GM12864 (cell line): Measurements from ENCODE around the gene CNNM3.

Experiments
- DNase-seq: peaks from one replicate; pipeline ENCODE4 v3.0.0-alpha.2; 2011; ENCODE audit warnings: low read depth
- H3K4me3 ChIP-seq: 2 replicates; pipeline ENCODE4 v1.5.1; 2011; ENCODE audit warnings: mild to moderate bottlenecking, low read depth, low read length, control low read depth
- CTCF ChIP-seq: IDR thresholded peaks from 2 replicates; pipeline ENCODE4 v1.5.1; 2011; ENCODE audit warnings: low read depth, mild to moderate bottlenecking, moderate library complexity, low read length, control low read depth, inconsistent platforms; ENCODE audit errors: missing control alignments

Gene CNNM3

DNA sequence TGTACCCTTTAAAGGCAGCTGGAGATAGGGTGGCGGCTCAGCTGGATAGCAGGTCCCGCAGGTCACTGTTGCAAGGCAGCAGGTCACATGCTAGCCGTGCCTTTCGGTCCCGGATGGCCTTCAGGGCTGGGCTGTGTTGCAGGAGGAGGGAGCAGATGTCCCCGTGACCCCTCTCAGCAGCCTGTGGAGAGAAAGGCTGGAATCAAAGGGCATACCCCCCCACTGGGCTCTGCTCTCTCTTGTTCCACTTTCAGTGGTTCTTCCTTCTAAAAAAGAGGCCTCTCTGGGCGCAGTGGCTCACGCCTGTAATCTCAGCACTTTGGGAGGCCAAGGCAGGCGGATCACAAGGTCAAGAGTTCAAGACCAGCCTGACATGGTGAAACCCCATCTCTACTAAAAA is 32.2 kb downstream of the CNNM3 start:
- TF ChIP-seq CTCF: no peak
- no peak for DNase-seq
- H3K4me3 ChIP-seq: no peak overlapping the region

DNA sequence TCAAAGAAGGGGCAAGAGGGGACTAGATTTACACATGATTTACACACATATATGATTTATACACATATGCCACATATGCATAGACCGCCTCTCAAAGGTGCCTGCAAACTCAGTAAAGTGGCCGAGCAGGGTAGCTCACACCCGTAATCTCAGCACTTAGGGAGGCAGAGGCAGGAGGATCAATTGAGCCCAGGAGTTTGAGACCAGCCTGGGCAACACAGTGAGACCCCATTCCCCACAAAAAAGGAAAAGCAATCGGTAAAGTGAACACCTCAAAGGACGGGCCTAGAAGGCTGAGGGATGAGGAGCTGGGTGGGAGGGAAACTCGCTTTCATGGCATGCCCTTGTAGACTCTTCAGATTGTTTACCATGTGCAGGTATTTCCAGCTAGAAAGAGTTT is 36.6 kb downstream of the CNNM3 start:
- no peak overlapping the region for H3K4me3 ChIP-seq
- no peak for DNase-seq
- TF ChIP-seq CTCF: no peak

DNA sequence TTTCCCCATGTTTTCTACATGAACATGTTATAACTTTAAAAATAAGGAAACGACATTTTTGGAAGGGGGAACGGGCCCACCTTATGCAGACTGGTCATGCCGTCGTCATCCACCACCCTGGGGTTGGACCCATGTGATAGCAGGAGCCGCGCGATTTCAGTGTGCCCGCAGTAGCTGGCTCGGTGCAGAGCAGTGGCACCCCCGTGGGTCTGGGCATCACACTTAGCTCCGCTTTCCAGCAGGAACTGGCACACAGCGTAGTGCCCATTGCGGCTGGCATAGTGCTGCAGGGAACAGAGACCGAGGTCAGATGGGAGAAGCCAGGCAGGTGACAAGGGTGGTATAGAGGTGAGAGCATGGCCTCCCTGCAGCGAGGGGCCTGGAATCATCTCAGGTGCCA is 37.3 kb downstream of the CNNM3 start:
- TF ChIP-seq CTCF: no peak
- no peak overlapping the region for H3K4me3 ChIP-seq
- no peak for DNase-seq

DNA sequence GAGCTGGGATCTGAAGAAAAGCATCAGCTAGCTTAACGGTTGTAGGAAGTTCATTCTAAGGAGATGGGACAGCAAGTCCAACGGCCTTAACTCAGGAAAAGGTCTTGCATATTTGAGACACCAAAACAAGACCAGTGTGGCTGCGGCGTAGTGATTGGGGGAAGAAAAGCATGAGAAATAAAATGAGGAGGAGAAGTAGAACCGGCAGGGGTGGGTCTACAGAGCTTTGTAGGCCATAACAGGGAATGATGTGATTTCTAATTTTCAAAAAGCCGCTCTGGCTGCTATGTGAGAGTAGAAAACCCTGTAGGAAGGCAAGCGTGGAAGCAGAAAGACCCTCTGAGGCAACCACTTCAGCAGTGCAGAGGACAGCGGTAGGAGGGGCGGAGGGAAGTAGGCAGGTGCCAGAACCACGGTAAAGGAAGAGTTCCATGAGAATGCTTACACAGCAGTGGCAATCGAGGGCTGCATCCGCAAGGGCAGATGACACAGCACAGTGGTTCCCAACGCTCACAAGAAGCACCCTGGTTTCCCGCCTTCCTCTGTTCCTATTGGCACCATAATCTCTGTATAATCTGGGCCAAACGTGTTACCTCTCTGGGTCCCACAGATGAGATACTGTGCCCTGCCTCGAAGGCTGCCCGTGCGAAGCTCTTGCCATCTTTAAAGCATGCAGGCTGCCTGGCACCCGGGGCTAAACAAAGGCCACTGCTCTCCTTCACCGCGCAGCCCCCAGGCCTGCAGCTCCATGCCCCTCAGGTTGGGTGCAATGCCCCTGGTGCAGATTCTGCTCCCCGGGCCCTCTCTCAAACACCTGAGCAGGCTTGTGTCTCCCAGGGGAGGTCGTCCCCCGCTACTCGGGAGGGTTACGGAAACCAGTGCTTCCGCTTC is 41.0 kb downstream of the CNNM3 start:
- no peak for TF ChIP-seq CTCF
- H3K4me3 ChIP-seq: peak overlapping the region; percentile 71
- DNase-seq: no peak

DNA sequence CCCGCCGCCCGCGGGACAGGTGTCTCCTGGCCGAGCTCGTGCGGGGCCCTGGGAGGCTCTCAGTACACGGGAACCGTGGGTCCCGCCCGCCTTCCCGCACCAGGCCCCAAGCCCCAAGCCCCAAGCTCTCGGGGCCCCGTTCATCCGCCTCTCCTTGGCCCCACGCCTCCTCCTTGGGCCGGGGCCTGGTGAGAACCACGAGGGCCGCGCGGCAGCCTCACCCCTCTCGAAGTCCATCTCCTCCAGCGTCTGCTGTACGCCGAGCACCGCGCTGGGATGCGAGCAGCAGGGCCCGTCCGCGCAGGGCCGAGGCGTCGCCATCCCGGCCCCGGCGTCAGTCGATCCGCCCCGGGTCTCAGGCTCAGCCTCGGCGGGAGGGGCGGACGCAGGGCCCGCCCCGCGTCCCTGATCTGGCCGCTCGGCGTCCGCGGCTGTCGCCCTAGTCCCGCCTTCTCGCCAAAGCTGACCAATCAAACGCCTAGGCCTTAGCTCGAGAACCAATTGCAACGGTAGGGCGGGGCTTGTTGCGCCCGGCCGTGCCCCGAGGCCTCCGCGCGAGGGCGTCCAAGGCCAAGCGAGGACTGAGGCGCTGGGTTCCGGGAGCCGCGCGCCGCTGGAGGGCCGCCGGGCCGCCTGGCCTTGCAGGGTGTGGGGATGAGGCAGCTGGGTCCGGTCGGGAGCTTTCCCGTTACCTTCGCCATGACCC is 41.8 kb downstream of the CNNM3 start, which contains the start of gene ANKRD39:
Gene ANKRD39, minus strand, starts transcription at position 350 of the 706 bp plus-strand sequence. Its CDS starts 29 bp downstream, at position 321.
- TF ChIP-seq CTCF: peak; percentile 73
- H3K4me3 ChIP-seq: peak within 1 kb of the TSS; percentile 71
- peak; percentile 93 for DNase-seq

DNA sequence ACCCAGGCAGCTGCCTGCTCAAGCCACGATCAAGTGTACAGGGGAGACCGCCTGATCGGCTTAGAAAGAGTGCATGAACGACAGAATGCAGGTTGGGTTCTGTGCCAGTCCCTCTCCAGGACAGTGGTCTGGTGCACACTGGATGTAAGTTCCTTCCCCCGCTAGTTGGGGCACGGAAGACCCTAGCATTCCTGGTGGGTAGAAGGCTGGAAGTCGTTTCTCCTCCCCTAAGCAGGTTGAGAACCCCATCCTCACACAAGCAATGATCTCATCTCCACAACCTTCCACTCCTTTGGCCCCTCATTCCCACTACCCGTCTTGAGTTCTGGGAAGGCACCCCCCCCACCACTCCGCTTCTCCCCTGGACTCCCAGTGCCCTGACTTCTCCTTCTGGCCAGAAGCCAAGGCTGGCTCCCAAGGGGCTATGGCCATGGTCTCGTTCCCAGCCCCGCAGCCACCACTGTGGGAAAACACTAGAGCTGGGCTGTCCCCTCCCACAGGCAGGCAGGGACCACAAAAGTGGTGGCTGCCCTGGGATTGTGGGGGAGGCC is 43.1 kb downstream of the CNNM3 start:
- TF ChIP-seq CTCF: no peak
- DNase-seq: no peak
- no peak overlapping the region for H3K4me3 ChIP-seq
